Fibroblast of villous mesenchyme (primary cell): Measurements from ENCODE around the gene TNKS1BP1. TPM values are rescaled to one million over a fixed set of nuclear protein-coding genes. Genes with fewer than 3 reads are reported as not detected.

Experiments used
- DNase-seq: peaks from one replicate; pipeline ENCODE4 v3.0.0-alpha.2; 2010; ENCODE audit warnings: low read depth
- H3K4me3 ChIP-seq: 2 replicates; pipeline ENCODE4 v1.5.1; 2011; ENCODE audit warnings: low read depth, mild to moderate bottlenecking, low read length
- CTCF ChIP-seq: IDR thresholded peaks from 2 replicates; pipeline ENCODE4 v1.5.1; 2012; ENCODE audit warnings: low read depth, mild to moderate bottlenecking, low read length; ENCODE audit not compliant: insufficient read depth
- total RNA-seq: library from RNA; depleted of rRNA; stranded (reverse); fragments of >200 nt; gene quantifications from 2 replicates; pipeline ENCODE4 v1.2.3, GENCODE V29; 2012

TNKS1BP1 gene
- total RNA-seq, 1 donor: 69.5 TPM

- no peak for TF ChIP-seq CTCF
- no peak for DNase-seq
- no peak overlapping the region for H3K4me3 ChIP-seq
Observed at GRCh38 chr11:57269571-57270021, 55.2 kb downstream of the TNKS1BP1 start.

GRCh38 chr11:57266157-57266556, 58.6 kb downstream of the TNKS1BP1 start:
- no peak for TF ChIP-seq CTCF
- no peak for DNase-seq
- no peak overlapping the region for H3K4me3 ChIP-seq

- DNase-seq: no peak
- TF ChIP-seq CTCF: no peak
- no peak overlapping the region for H3K4me3 ChIP-seq
Observed at GRCh38 chr11:57263351-57263750, 61.4 kb downstream of the TNKS1BP1 start.

- no peak for DNase-seq
- H3K4me3 ChIP-seq: no peak overlapping the region
- TF ChIP-seq CTCF: no peak
Observed at GRCh38 chr11:57262157-57262556, 62.6 kb downstream of the TNKS1BP1 start.

GRCh38 chr11:57260937-57261783, 63.6 kb downstream of the TNKS1BP1 start:
- no peak overlapping the region for H3K4me3 ChIP-seq
- no peak for DNase-seq
- no peak for TF ChIP-seq CTCF

GRCh38 chr11:57256119-57256518, 68.6 kb downstream of the TNKS1BP1 start:
- DNase-seq: no peak
- no peak for TF ChIP-seq CTCF

GRCh38 chr11:57255618-57256017, 69.1 kb downstream of the TNKS1BP1 start:
- TF ChIP-seq CTCF: no peak
- H3K4me3 ChIP-seq: no peak overlapping the region
- no peak for DNase-seq

More at GRCh38 chr11:57256119-57256518, 68.6 kb downstream of the TNKS1BP1 start:
- H3K4me3 ChIP-seq: no peak overlapping the region
